Activated naive CD4-positive, alpha-beta T cell treated with anti-CD3 and anti-CD28 coated beads, Interleukin-2, amount 10 ng/mL, durations not matched to agents 7 days and 5 days (primary cell): Measurements from ENCODE around the gene UBXN2A.
A peak's percentile ranks its signal among the peaks of the same experiment; 100 is the strongest.
"Not testable (repeated sequence)": the region's sequence is repeated elsewhere in the genome, so short reads cannot be mapped to it uniquely, and the experiment has no call there.

Experiments
- CTCF ChIA-PET: fragments of 350-600 bp; sonication (Branson Sonifier 250); formaldehyde crosslinking; loops from one replicate; lab custom pipeline; 2021; ENCODE audit warnings: antibody characterized with exemption; lab: Charles Lee
- DNase-seq: peaks from one replicate; pipeline ENCODE4 v3.0.0-alpha.2; 2020
- H3K27ac Mint-ChIP-seq: one replicate; pipeline ENCODE4 v1.8.0; 2021; ENCODE audit warnings: mild to moderate bottlenecking, moderate library complexity, mixed read lengths
- H3K27me3 Mint-ChIP-seq: one replicate; pipeline ENCODE4 v1.8.0; 2021; ENCODE audit warnings: mild to moderate bottlenecking, mixed read lengths
- H3K36me3 Mint-ChIP-seq: one replicate; pipeline ENCODE4 v1.8.0; 2021; ENCODE audit warnings: mixed read lengths
- H3K4me1 Mint-ChIP-seq: one replicate; pipeline ENCODE4 v1.8.0; 2021; ENCODE audit warnings: mixed read lengths
- H3K4me3 Mint-ChIP-seq: one replicate; pipeline ENCODE4 v1.8.0; 2021; ENCODE audit warnings: mild to moderate bottlenecking, moderate library complexity, mixed read lengths
- H3K9me3 Mint-ChIP-seq: one replicate; pipeline ENCODE4 v1.8.0; 2021; ENCODE audit warnings: mixed read lengths

The UBXN2A gene

DNA sequence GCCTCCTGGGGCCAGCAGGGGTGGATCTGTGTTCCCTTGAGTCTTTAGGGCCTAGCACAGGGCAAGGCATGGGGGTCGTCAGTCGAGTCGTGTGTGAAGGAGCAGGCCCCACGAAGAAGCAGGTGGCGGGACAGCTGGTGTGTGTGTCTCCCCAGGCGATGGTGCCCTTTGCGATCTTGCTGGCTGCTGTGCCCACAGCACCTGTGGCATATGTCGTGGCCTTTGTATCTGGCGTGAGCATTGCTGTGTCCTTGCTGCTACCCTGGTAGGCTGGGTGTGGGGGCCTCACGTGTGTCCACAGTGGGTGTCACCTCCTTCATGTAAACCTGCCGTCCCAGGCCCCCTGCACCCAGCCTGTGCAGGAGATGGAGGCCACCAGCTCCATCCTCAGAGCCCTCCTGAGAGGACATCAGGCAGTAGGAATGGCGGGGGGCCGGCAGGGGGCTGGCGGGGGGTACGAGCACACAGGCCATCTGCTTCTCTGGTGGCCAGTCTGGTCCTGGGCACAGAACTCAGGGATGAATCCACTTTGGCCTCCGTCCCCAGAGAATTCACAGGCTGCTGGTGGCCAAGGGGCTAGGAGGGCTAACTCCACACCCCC, 82.8 kb downstream of the UBXN2A start:
- H3K36me3 Mint-ChIP-seq, result peaks cover 11% of the 10 kb centered on the region
- no peaks in the 10 kb centered on the region for H3K27me3 Mint-ChIP-seq
- H3K4me1 Mint-ChIP-seq, result no peaks in the 10 kb centered on the region
- H3K4me3 Mint-ChIP-seq, result no peak overlapping the region
- H3K9me3 Mint-ChIP-seq, result no peaks in the 10 kb centered on the region
- CTCF ChIA-PET, result interaction anchor here (1.2 kb wide), 1 partner anchor 62 kb away, joined by 4 read pairs; the partner anchor contains the start of gene TP53I3
- DNase-seq, result no peak
- no peak overlapping the region for H3K27ac Mint-ChIP-seq

DNA sequence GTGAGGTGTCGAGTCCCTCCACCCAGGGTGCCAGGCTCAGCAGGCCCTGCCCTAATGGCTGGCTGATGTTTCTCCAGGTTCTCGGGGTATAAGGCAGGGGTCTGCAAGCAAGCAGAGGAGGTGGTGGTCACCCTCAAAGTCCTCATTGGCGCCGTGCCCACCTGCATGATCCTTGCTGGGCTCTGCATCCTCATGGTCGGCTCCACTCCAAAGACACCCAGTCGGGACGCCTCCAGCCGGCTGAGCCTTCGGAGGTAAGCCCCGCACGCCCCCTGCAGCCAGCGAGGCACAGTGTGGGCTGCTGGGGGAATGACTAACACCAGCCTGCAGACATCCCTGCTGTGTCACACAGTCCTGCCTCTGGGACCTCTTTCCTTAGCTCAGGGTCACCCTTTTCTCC, 83.8 kb downstream of the UBXN2A start:
- DNase-seq, result no peak
- Mint-ChIP-seq H3K4me1 (no peaks in the 10 kb centered on the region), H3K4me3 (no peak overlapping the region), H3K27ac (no peak overlapping the region), H3K36me3 (peaks cover 15% of the 10 kb centered on the region), H3K27me3 (no peaks in the 10 kb centered on the region), H3K9me3 (no peaks in the 10 kb centered on the region)
- CTCF ChIA-PET, result no interaction called here

- peaks cover 26% of the 10 kb centered on the region for H3K36me3 Mint-ChIP-seq
- no peak overlapping the region for H3K27ac Mint-ChIP-seq
- H3K4me1 Mint-ChIP-seq, result no peaks in the 10 kb centered on the region
- no peak overlapping the region for H3K4me3 Mint-ChIP-seq
- H3K27me3 Mint-ChIP-seq, result no peaks in the 10 kb centered on the region
- no peak for DNase-seq
- no peaks in the 10 kb centered on the region for H3K9me3 Mint-ChIP-seq
- CTCF ChIA-PET, result no interaction called here
Measured at GRCh38 chr2:24024996-24025663, 84.9 kb downstream of the UBXN2A start.

- Mint-ChIP-seq H3K4me3 (no peak overlapping the region), H3K4me1 (no peaks in the 10 kb centered on the region), H3K27me3 (no peaks in the 10 kb centered on the region), H3K36me3 (peaks cover 32% of the 10 kb centered on the region), H3K9me3 (no peaks in the 10 kb centered on the region), H3K27ac (no peak overlapping the region)
- no peak for DNase-seq
- CTCF ChIA-PET, result no interaction called here
Measured at GRCh38 chr2:24026233-24026632, 86.0 kb downstream of the UBXN2A start.

DNA sequence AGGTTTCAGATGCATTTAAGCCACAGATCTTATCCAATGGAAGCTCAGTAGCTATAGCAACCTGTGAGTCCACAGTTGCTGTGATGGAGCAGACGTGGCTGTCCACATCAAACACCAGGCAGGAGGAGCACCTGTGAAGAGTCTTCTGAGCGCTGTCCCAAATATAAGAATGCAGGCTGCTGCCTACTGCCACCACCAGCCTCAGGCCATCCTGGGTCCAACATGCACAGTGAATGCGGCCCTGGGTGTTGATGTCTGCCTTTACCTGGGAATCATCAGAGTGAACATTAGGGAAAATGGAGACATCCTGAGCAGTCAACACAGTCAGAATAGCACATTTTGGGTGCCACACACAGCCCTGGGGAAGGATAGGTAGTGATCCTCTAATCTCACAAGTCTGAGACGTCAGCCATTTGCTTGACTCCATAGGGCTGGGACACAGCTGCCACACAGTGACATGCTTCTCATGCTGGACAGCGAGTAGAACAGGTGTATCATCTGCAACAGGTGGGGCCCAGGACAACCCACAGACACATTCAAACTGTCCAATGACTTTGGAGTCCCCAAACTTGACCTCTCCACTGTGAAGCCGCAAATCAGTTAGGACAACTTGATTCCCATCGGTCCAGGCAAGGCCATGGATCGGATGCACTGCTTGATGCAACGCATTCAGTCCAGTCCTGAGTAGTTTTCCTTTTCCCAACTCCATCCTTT, 98.7 kb downstream of the UBXN2A start:
- CTCF ChIA-PET, result no interaction called here
- H3K4me1 Mint-ChIP-seq, result peaks cover 10% of the 10 kb centered on the region
- H3K36me3 Mint-ChIP-seq, result peaks cover 27% of the 10 kb centered on the region
- no peaks in the 10 kb centered on the region for H3K9me3 Mint-ChIP-seq
- no peaks in the 10 kb centered on the region for H3K27me3 Mint-ChIP-seq
- no peak overlapping the region for H3K4me3 Mint-ChIP-seq
- H3K27ac Mint-ChIP-seq, result no peak overlapping the region
- no peak for DNase-seq

- Mint-ChIP-seq H3K36me3 (peaks cover 26% of the 10 kb centered on the region), H3K27ac (no peak overlapping the region), H3K4me3 (no peak overlapping the region), H3K4me1 (peaks cover 14% of the 10 kb centered on the region), H3K27me3 (no peaks in the 10 kb centered on the region), H3K9me3 (no peaks in the 10 kb centered on the region)
- no peak for DNase-seq
- CTCF ChIA-PET, result no interaction called here
Measured at GRCh38 chr2:24040511-24040910, 100.2 kb downstream of the UBXN2A start.

DNA sequence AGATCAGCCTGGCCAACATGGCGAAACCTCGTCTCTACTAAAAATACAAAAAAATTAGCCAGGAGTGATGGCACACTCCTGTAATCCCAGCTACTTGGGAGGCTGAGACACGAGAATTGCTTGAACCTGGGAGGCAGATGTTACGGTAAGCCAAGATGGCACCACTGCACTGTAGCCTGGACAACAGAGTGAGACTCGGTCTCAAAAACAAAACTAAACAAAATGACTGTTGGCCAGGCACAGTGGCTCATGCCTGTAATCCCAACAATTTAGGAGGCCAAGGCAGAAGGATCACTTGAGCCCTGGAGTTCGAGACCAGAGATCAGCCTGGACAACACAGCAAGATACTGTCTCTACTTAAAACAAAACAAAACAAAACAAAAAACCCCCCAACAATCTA, 102.9 kb downstream of the UBXN2A start:
- H3K27ac Mint-ChIP-seq, H3K9me3 Mint-ChIP-seq, H3K4me3 Mint-ChIP-seq, DNase-seq, CTCF ChIA-PET: not testable (repeated sequence)
- Mint-ChIP-seq H3K27me3 (peaks cover 11% of the 10 kb centered on the region), H3K36me3 (peaks cover 14% of the 10 kb centered on the region), H3K4me1 (peaks cover 29% of the 10 kb centered on the region)

DNA sequence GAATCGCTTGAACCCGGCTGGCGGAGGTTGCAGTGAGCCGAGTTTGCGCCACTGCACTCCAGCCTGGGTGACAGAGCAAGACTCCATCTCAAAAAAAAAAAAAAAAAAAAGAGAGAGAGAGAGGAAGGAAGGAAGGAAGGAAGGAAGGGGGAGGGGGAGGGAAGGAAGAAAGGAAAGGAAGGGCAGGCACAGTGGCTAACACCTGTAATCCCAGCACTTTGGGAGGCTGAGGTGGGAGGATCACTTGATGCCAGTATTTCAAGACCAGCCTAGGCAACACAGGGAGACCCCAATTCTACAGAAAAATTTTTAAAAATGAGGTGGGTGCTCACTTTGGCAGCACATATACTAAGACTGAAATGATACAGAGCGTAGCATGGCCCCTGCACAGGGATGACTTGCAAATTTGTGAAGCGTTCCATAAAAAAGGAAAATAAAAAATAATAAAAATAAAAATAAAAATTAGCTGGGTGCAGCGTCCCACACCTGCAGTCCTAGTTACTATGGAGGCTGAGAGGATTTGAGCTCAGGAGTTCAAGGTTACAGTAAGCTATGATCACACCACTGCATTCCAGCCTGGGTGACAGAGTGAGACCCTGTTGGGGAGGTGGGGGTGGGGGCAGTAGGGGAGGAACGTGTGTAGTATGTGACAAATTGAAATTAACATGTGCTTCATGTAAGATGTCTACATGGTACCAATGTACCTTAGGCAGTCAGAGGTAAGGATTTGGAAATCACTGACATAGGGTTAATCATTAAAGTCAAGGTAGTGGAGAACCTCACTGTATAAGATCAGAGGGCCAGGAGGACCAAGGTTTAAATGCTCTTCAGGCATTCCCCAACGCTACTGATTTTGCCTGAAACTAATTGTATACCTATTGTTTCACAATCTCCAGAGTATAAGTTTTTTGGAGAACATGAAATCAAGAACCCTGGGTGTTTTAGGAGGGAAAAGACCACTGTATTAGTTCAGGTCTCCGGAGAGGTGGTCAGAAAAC, 105.5 kb downstream of the UBXN2A start:
- CTCF ChIA-PET, result no interaction called here
- DNase-seq, result no peak
- Mint-ChIP-seq H3K9me3 (no peaks in the 10 kb centered on the region), H3K27me3 (peaks cover 11% of the 10 kb centered on the region), H3K4me3 (peak overlapping the region; percentile 96), H3K27ac (no peak overlapping the region), H3K36me3 (peaks cover 2% of the 10 kb centered on the region), H3K4me1 (peaks cover 36% of the 10 kb centered on the region)

- peak overlapping the region; percentile 96 for H3K4me3 Mint-ChIP-seq
Measured at GRCh38 chr2:24046599-24046929, 106.3 kb downstream of the UBXN2A start.

GRCh38 chr2:24046930-24047702, 106.9 kb downstream of the UBXN2A start, which contains the start of gene WDCP:
Gene WDCP, minus strand, starts transcription at chr2:24047391. Its CDS starts 7,897 bp downstream, at chr2:24039494.
- H3K27ac Mint-ChIP-seq, result peak within 1 kb of the TSS; percentile 85
- no peaks in the 10 kb centered on the region for H3K9me3 Mint-ChIP-seq
- peaks cover 2% of the 10 kb centered on the region for H3K36me3 Mint-ChIP-seq
- CTCF ChIA-PET, result interaction anchor here (0.7 to 1.2 kb wide), 3 partner anchors 19 to 222 kb away, joined by 3 to 4 read pairs (median 4); partner anchors contain the start of gene TP53I3
- H3K27me3 Mint-ChIP-seq, result peaks cover 11% of the 10 kb centered on the region
- peak within 1 kb of the TSS; percentile 96 for H3K4me3 Mint-ChIP-seq
- DNase-seq, result peak; percentile 97
- peaks cover 36% of the 10 kb centered on the region for H3K4me1 Mint-ChIP-seq

More at GRCh38 chr2:24046599-24046929, 106.3 kb downstream of the UBXN2A start:
- peaks cover 11% of the 10 kb centered on the region for H3K27me3 Mint-ChIP-seq
- H3K4me1 Mint-ChIP-seq, result peaks cover 36% of the 10 kb centered on the region
- CTCF ChIA-PET, result no interaction called here
- H3K9me3 Mint-ChIP-seq, result no peaks in the 10 kb centered on the region
- H3K27ac Mint-ChIP-seq, result no peak overlapping the region
- DNase-seq, result no peak
- H3K36me3 Mint-ChIP-seq, result peaks cover 2% of the 10 kb centered on the region

DNA sequence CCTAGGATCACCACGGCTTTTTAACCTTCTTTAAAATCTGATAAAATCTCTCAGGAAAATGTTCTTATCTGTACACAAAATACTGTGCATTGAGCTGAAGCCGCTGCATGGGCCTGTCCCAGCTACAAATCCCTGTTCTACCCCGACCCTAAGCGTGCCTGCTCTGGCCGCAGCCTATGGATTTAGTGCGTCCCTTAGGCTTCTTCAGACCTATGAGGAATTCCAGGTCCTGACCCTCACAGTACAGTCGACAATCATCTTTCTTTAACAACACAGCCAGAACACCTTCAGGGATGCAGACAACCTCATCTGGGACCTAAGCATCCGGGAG, 107.4 kb downstream of the UBXN2A start:
- Mint-ChIP-seq H3K27ac (peak overlapping the region; percentile 85), H3K4me1 (peaks cover 36% of the 10 kb centered on the region), H3K4me3 (peak overlapping the region; percentile 96)

DNA sequence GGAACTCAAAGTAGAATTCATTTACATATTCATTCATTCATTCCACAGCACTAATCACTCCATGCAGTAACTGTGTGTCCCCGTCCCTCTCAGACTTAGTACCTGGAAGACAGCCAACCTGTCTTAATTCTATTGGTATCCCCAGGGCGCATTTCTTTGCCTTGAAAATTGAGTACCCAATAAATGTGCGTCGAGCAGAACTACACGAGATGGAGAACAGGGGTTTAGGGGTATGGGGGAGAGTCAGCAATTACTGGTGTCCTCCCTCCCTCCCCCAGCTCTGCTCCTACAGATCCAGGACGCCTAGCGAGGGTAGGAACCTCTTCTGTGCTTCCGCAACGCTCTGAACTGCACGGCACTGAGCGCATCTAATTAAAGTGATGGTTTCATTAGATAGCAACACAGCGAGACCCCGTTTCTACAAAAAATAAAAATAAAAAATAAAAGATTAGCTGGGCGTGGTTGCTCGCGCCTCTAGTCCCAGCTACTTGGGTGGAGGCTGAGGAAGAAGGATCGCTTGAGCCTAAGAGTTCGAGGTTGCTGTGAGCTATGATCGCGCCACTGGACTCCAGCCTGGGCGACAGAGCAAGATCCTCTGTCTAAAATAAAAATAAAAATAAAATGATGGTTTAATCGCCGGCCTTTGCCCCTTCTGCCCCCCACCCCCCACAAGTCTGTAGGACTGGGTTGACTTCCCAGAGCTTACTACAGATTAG, 108.7 kb downstream of the UBXN2A start:
- H3K4me1 Mint-ChIP-seq, result peaks cover 35% of the 10 kb centered on the region
- no peak overlapping the region for H3K4me3 Mint-ChIP-seq
- no peak overlapping the region for H3K27ac Mint-ChIP-seq
- CTCF ChIA-PET, result interaction anchor here (0.9 kb wide), 1 partner anchor 224 kb away, joined by 3 read pairs; no protein-coding TSS in a partner anchor
- peaks cover 11% of the 10 kb centered on the region for H3K27me3 Mint-ChIP-seq
- DNase-seq, result no peak
- H3K9me3 Mint-ChIP-seq, result no peaks in the 10 kb centered on the region
- H3K36me3 Mint-ChIP-seq, result peaks cover 2% of the 10 kb centered on the region

More for the DNA sequence above, 107.4 kb downstream of the UBXN2A start:
- CTCF ChIA-PET, result interaction anchor here (0.7 to 1.2 kb wide), 4 partner anchors 19 to 223 kb away, joined by 3 to 4 read pairs (median 4); partner anchors contain the start of gene TP53I3
- Mint-ChIP-seq H3K9me3 (no peaks in the 10 kb centered on the region), H3K36me3 (peaks cover 2% of the 10 kb centered on the region), H3K27me3 (peaks cover 11% of the 10 kb centered on the region)
- DNase-seq, result no peak
